ENCODE data around the gene AFM. TPM values are rescaled to one million over a fixed set of nuclear protein-coding genes. Genes with fewer than 3 reads are reported as not detected.

Gene AFM
- total and polyA plus RNA-seq, 2 of the 8 experiments (the other 6 are each of a cell fraction or from before 2014, with no cell fraction given): not detected

- Histone ChIP-seq H3K9ac (replicated peaks in 1 of 4; ENCODE audit: extremely low read depth in 1 of 4, low read depth in 3 of 4, low read length in 3 of 4) (no peak overlapping the region), H3K36me3 (ENCODE audit: control insufficient read depth in 2 of 4, insufficient read depth in 4 of 4, low read length in 3 of 4) (no peaks in the 10 kb centered on the region), H3K27me3 (replicated peaks in 1 of 4; ENCODE audit: control insufficient read depth in 3 of 4, extremely low read depth in 1 of 4, insufficient read depth in 3 of 4, low read length in 3 of 4) (no peaks in the 10 kb centered on the region), H3K79me2 (ENCODE audit: control insufficient read depth in 1 of 2, insufficient read depth in 2 of 2, low read length in 2 of 2) (no peaks in the 10 kb centered on the region), H2AFZ (ENCODE audit: low read length) (no peak overlapping the region), H2BK5ac (ENCODE audit: low read depth, low read length) (no peak overlapping the region), H3K4me3 (ENCODE audit: extremely low read depth in 1 of 4, insufficient read depth in 2 of 4, low read depth in 3 of 4, low read length in 4 of 4) (no peak overlapping the region), H4K5ac (ENCODE audit: insufficient read length, low read depth, low read length) (no peak overlapping the region), H3K23me2 (ENCODE audit: low read depth, low read length) (no peaks in the 10 kb centered on the region), H3K27ac (ENCODE audit: low read depth, low read length) (no peak overlapping the region), H4K91ac (replicated peaks; ENCODE audit: insufficient read length, low read length) (no peak overlapping the region), H4K20me1 (replicated peaks in 1 of 2; ENCODE audit: control insufficient read depth in 1 of 2, insufficient read depth in 2 of 2, low read length in 2 of 2) (no peaks in the 10 kb centered on the region), H4K8ac (ENCODE audit: extremely low read depth, insufficient read depth, low read length) (no peak overlapping the region), H3K9me3 (ENCODE audit: insufficient read depth in 2 of 2, low read depth in 1 of 2, low read length in 1 of 2) (no peaks in the 10 kb centered on the region), H2BK20ac (ENCODE audit: low read length) (no peak overlapping the region), H3K56ac (replicated peaks; ENCODE audit: insufficient read length, low read depth, low read length) (no peak overlapping the region), H3K4ac (replicated peaks; ENCODE audit: insufficient read length, low read depth, low read length) (no peak overlapping the region), H2AK5ac (ENCODE audit: low read depth, low read length) (no peak overlapping the region), H3K79me1 (ENCODE audit: low read depth, low read length) (no peaks in the 10 kb centered on the region), H3K23ac (ENCODE audit: insufficient read length) (no peak overlapping the region), H3K4me2 (ENCODE audit: insufficient read depth in 1 of 2, low read depth in 2 of 2, low read length in 2 of 2) (no peak overlapping the region), H2BK120ac (replicated peaks; ENCODE audit: low read depth, low read length) (no peak overlapping the region), H3K4me1 (replicated peaks in 1 of 4; ENCODE audit: control insufficient read depth in 3 of 4, insufficient read depth in 4 of 4, low read length in 3 of 4) (peaks cover 0 to 3% (median 2%) of the 10 kb centered on the region in 4 experiments; a peak in 2 of 7 replicates), H3K14ac (ENCODE audit: insufficient read length) (no peak overlapping the region), H2BK12ac (ENCODE audit: low read depth, low read length) (no peak overlapping the region), H2BK15ac (ENCODE audit: low read length) (no peak overlapping the region), H3K18ac (ENCODE audit: extremely low read depth, low read length) (no peak overlapping the region)
- CTCF ChIA-PET (ENCODE audit: partially characterized antibody): interaction anchor here (1.6 kb wide), 1 partner anchor 48 kb away, joined by 4 read pairs; no protein-coding TSS in a partner anchor
- DNase-seq (ENCODE audit: low read depth in 1 of 2, low spot score in 2 of 2) (no peak), FAIRE-seq (no peak)
- TF ChIP-seq MAFK (IDR thresholded peaks at IDR 0.05; ENCODE audit: low read depth, low read length): no peak
- WGBS, 2 experiments (ENCODE audit: extremely low coverage in 1 of 2, insufficient coverage in 1 of 2, insufficient read length in 1 of 2, insufficient replicate concordance in 2 of 2, low coverage in 1 of 2, low lambda C conversion rate in 2 of 2, missing lambda C conversion rate in 1 of 2): 96% methylated on average over 1 of the region's 1 CpG; no CpG with 5 or more reads in 1 of the 2 experiments
- POLR2A ChIA-PET (ENCODE audit: partially characterized antibody): no interaction called here
These were observed 44.1 kb downstream of the AFM start for GRCh38 chr4:73525611-73526010.
